DOHH2 (cell line): ENCODE results near the gene MACROH2A2.

ENCODE experiments used
- H3F3A ChIP-seq: fragments of 200-600 bp; sonication (generic), shearing (Covaris generic); 2 replicates; pipeline ENCODE4 v1.6.0; 2016; ENCODE audit warnings: antibody characterized with exemption, mild to moderate bottlenecking; ENCODE audit not compliant: control insufficient read depth, insufficient read depth
- H3K27ac ChIP-seq: fragments of 200-600 bp; sonication (generic); 2 replicates; pipeline ENCODE4 v1.5.1; 2014; ENCODE audit warnings: low read depth, mild to moderate bottlenecking, low read length, moderate library complexity
- H3K27me3 ChIP-seq: fragments of 200-600 bp; sonication (generic); 2 replicates; pipeline ENCODE4 v1.6.1; 2014; ENCODE audit warnings: mild to moderate bottlenecking, low read length, mixed read lengths; ENCODE audit not compliant: control insufficient read depth
- H3K36me3 ChIP-seq: fragments of 200-600 bp; sonication (generic); 2 replicates; pipeline ENCODE4 v1.6.1; 2014; ENCODE audit warnings: mild to moderate bottlenecking, low read length, moderate library complexity, mixed read lengths; ENCODE audit not compliant: control insufficient read depth
- H3K4me1 ChIP-seq: fragments of 200-600 bp; sonication (generic); 2 replicates; pipeline ENCODE4 v1.6.1; 2014; ENCODE audit warnings: mild to moderate bottlenecking, low read length, mixed read lengths; ENCODE audit not compliant: control insufficient read depth
- H3K4me2 ChIP-seq: fragments of 200-600 bp; sonication (generic); 2 replicates; pipeline ENCODE4 v1.6.0; 2014; ENCODE audit warnings: mild to moderate bottlenecking, low read length, moderate library complexity
- H3K4me3 ChIP-seq: fragments of 200-600 bp; sonication (generic); 2 replicates; pipeline ENCODE4 v1.5.1; 2014; ENCODE audit warnings: mild to moderate bottlenecking, low read length, mixed read lengths
- H3K79me2 ChIP-seq: fragments of 200-600 bp; sonication (generic); 2 replicates; pipeline ENCODE4 v1.6.1; 2014; ENCODE audit warnings: mild to moderate bottlenecking, low read length, mixed read lengths; ENCODE audit not compliant: control insufficient read depth
- H3K9me2 ChIP-seq: fragments of 200-600 bp; sonication (generic); replicated peaks from 2 replicates; pipeline ENCODE4 v1.6.1; 2014; ENCODE audit warnings: mild to moderate bottlenecking, low read length, mixed read lengths; ENCODE audit not compliant: control insufficient read depth
- H3K9me3 ChIP-seq: fragments of 200-600 bp; sonication (generic); 2 replicates; pipeline ENCODE4 v1.6.1; 2014; ENCODE audit warnings: antibody characterized with exemption, low read length, mixed read lengths; ENCODE audit not compliant: control insufficient read depth, insufficient read depth
- H4K20me1 ChIP-seq: fragments of 200-600 bp; sonication (generic); 2 replicates; pipeline ENCODE4 v1.6.0; 2014; ENCODE audit warnings: low read depth, mild to moderate bottlenecking, antibody characterized with exemption, low read length, moderate library complexity; ENCODE audit not compliant: control insufficient read depth, insufficient read depth
- EZH2phosphoT487 ChIP-seq: fragments of 200-600 bp; sonication (generic); IDR thresholded peaks from 2 replicates; pipeline ENCODE4 v1.6.1; 2017; ENCODE audit warnings: borderline replicate concordance, mild to moderate bottlenecking, antibody characterized with exemption, low read length, moderate library complexity, mixed read lengths
- TF ChIP-seq, protein P1 (sequence below): fragments of 200-600 bp; sonication (generic); IDR thresholded peaks from one replicate; pipeline ENCODE4 v1.5.1; 2014; ENCODE audit warnings: antibody characterized with exemption, mild to moderate bottlenecking, low read depth, low read length; ENCODE audit not compliant: poor library complexity, severe bottlenecking

MACROH2A2 gene

DNA sequence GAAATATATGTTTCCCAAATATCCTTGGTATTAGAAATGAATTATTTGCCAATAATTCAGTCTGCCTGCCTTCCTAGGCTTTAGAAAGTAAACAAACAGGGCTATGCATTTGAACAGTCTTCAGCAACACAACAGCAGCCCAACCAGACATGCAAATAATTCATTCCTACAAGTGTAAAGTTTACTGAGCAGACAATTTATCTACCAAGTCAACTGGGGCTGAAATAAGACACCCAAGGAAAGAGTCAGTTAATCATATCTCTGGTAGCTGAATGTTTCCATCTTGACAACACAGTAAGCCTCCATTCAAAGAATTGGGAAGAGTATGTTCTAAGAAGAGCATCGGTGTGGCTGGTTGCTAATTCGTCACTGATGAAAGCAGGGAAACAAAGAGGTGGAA, 41.6 kb downstream of the MACROH2A2 start:
- Histone ChIP-seq H3K4me2 (no peak overlapping the region), H3K9me2 (no peaks in the 10 kb centered on the region), H3K27me3 (peaks cover 15% of the 10 kb centered on the region), H3K79me2 (no peaks in the 10 kb centered on the region), H3F3A (no peaks in the 10 kb centered on the region), H3K36me3 (no peaks in the 10 kb centered on the region), H3K9me3 (no peaks in the 10 kb centered on the region), H3K27ac (no peak overlapping the region), H3K4me3 (no peak overlapping the region), H3K4me1 (no peaks in the 10 kb centered on the region), H4K20me1 (no peaks in the 10 kb centered on the region)
- no peak for TF ChIP-seq EZH2phosphoT487
- TF ChIP-seq, protein P1, sequence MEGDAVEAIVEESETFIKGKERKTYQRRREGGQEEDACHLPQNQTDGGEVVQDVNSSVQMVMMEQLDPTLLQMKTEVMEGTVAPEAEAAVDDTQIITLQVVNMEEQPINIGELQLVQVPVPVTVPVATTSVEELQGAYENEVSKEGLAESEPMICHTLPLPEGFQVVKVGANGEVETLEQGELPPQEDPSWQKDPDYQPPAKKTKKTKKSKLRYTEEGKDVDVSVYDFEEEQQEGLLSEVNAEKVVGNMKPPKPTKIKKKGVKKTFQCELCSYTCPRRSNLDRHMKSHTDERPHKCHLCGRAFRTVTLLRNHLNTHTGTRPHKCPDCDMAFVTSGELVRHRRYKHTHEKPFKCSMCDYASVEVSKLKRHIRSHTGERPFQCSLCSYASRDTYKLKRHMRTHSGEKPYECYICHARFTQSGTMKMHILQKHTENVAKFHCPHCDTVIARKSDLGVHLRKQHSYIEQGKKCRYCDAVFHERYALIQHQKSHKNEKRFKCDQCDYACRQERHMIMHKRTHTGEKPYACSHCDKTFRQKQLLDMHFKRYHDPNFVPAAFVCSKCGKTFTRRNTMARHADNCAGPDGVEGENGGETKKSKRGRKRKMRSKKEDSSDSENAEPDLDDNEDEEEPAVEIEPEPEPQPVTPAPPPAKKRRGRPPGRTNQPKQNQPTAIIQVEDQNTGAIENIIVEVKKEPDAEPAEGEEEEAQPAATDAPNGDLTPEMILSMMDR = no peak

DNA sequence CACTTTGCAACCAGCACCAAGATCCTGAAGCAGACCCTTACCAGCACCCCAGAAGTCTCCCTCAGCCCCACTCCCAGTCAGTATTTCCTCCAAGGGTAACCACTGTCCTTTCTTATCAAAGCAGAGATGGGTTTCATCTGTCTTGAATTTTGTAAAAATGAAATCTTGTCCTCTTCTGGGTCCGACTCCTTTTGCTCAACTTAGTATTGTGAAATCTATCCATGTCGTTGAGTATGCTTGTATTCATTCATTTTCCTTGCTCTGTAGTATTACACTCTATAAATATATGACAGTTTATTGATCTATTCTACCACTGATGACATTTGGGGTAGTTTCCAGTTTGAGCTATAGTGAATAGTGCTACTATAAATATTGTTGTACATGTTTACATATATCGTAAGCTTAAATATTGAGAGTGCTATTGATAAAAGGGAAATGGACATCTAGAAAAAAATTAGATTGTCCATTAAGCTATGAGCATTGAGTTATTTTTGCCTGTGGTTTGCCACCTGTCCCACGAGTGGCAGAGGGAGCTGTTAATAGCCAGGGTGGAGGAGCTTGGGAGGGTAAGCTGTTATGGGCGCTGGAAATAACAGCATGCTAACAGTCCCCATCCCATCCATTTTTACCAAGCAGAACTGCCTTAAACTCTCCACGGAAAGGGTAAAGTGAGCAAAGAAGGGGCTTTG, 43.5 kb downstream of the MACROH2A2 start:
- no peaks in the 10 kb centered on the region for H3F3A ChIP-seq
- H3K9me2 ChIP-seq = no peaks in the 10 kb centered on the region
- H3K36me3 ChIP-seq = no peaks in the 10 kb centered on the region
- H3K79me2 ChIP-seq = no peaks in the 10 kb centered on the region
- no peak overlapping the region for H3K27ac ChIP-seq
- H3K27me3 ChIP-seq = peaks cover 15% of the 10 kb centered on the region
- no peak overlapping the region for H3K4me2 ChIP-seq
- H3K4me3 ChIP-seq = no peak overlapping the region
- H4K20me1 ChIP-seq = no peaks in the 10 kb centered on the region
- H3K9me3 ChIP-seq = no peaks in the 10 kb centered on the region
- TF ChIP-seq, protein P1 = no peak
- no peak for TF ChIP-seq EZH2phosphoT487
- no peaks in the 10 kb centered on the region for H3K4me1 ChIP-seq

DNA sequence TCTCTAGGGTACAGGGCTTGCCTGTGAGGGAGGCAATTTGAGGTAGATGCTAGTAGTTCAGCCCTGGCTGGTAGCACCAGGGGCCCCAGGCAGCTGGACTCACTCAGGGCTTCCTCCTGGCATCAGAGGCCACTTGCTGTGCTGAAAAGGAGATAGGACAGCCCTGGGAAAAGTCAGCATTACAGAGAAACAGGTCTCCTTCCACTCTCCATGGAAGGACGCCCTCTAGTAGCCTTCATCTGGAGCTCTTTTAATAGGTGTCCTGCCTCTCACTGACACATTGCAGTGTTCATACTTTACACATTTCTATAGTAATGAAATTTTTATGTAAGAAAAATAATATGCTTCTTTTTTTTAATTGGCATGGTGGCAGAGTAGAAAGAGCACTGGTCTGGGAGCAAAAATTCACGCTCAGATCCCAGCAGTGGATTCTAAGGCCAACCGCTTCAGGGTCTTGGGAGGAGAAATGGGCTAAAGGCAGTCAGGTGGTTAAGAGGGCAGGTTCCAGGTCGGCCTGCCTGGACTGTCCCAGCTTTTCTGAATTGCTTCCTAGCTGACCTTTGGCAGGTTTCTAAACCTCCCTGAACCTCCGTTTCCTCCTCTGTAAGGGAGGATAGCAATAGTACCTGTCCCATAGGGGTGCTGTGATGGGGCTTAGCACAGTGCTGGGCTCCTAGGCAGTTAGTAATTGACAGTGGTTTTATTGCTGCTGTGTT, 44.2 kb downstream of the MACROH2A2 start:
- Histone ChIP-seq H3K36me3 (no peaks in the 10 kb centered on the region), H3K79me2 (no peaks in the 10 kb centered on the region), H4K20me1 (no peaks in the 10 kb centered on the region), H3K27me3 (peaks cover 15% of the 10 kb centered on the region), H3K9me3 (no peaks in the 10 kb centered on the region), H3K4me2 (no peak overlapping the region), H3F3A (no peaks in the 10 kb centered on the region), H3K4me1 (no peaks in the 10 kb centered on the region), H3K4me3 (no peak overlapping the region), H3K9me2 (no peaks in the 10 kb centered on the region), H3K27ac (no peak overlapping the region)
- TF ChIP-seq, protein P1 = no peak
- no peak for TF ChIP-seq EZH2phosphoT487
